Stimulated activated CD8-positive, alpha-beta memory T cell treated with anti-CD3 and anti-CD28 coated beads, Interleukin-4, amount 100 ng/mL, for 24 hours (primary cell): ENCODE measurements around the gene NUP43.
"Not testable (repeated sequence)": the region's sequence is repeated elsewhere in the genome, so short reads cannot be mapped to it uniquely, and the experiment has no call there.

Experiments
- DNase-seq: peaks from one replicate; pipeline ENCODE4 v3.0.0-alpha.2; 2020; ENCODE audit warnings: low read depth

NUP43 gene

GRCh38 chr6:149746147-149746946 is at the start of gene NUP43:
Gene NUP43, minus strand, starts transcription at chr6:149746529. Its CDS starts 34 bp downstream, at chr6:149746495.
- DNase-seq = peak; percentile 88

- DNase-seq = no peak
Measured at GRCh38 chr6:149783551-149783950, 37.2 kb upstream of the NUP43 start.

- DNase-seq = no peak
Measured at GRCh38 chr6:149782337-149782736, 36.0 kb upstream of the NUP43 start.

GRCh38 chr6:149781715-149782114 is 35.4 kb upstream of the NUP43 start:
- no peak for DNase-seq

GRCh38 chr6:149779644-149779963 is 33.3 kb upstream of the NUP43 start:
- no peak for DNase-seq

GRCh38 chr6:149777624-149778023 is 31.3 kb upstream of the NUP43 start:
- DNase-seq = no peak

- DNase-seq = no peak
Measured at GRCh38 chr6:149771925-149772324, 25.6 kb upstream of the NUP43 start.

GRCh38 chr6:149771185-149771584 is 24.9 kb upstream of the NUP43 start:
- no peak for DNase-seq

GRCh38 chr6:149769676-149770075 is 23.3 kb upstream of the NUP43 start:
- DNase-seq = no peak

GRCh38 chr6:149766156-149766769 is 19.9 kb upstream of the NUP43 start:
- DNase-seq = no peak

GRCh38 chr6:149763866-149764265 is 17.5 kb upstream of the NUP43 start:
- no peak for DNase-seq

GRCh38 chr6:149761438-149761837 is 15.1 kb upstream of the NUP43 start:
- DNase-seq = no peak

GRCh38 chr6:149756261-149756636 is 9.9 kb upstream of the NUP43 start:
- no peak for DNase-seq

GRCh38 chr6:149755300-149756260 is 9.3 kb upstream of the NUP43 start:
- no peak for DNase-seq

- DNase-seq = no peak
Measured at GRCh38 chr6:149754548-149754947, 8.2 kb upstream of the NUP43 start.

- not testable (repeated sequence) for DNase-seq
Measured at GRCh38 chr6:149753374-149753637, 7.0 kb upstream of the NUP43 start.

GRCh38 chr6:149752600-149753373 is 6.5 kb upstream of the NUP43 start:
- DNase-seq = no peak

- DNase-seq = not testable (repeated sequence)
Measured at GRCh38 chr6:149751920-149752319, 5.6 kb upstream of the NUP43 start.

GRCh38 chr6:149751239-149751638 is 4.9 kb upstream of the NUP43 start:
- DNase-seq = no peak

- peak; percentile 59 for DNase-seq
Measured at GRCh38 chr6:149750136-149750609, 3.8 kb upstream of the NUP43 start.

GRCh38 chr6:149749594-149750135 is 3.3 kb upstream of the NUP43 start, which contains the start of gene PCMT1:
Gene PCMT1, plus strand, starts transcription at chr6:149749741. Its CDS starts 161 bp downstream, at chr6:149749902.
- DNase-seq = peak; percentile 87
